ENCODE measurements around the gene SAMD1. TPM values are rescaled to one million over a fixed set of nuclear protein-coding genes. Genes with fewer than 3 reads are reported as not detected.

SAMD1 gene
- total and polyA plus RNA-seq, 2 experiments from 2014 or later: 32.2 to 69.0 TPM

DNA sequence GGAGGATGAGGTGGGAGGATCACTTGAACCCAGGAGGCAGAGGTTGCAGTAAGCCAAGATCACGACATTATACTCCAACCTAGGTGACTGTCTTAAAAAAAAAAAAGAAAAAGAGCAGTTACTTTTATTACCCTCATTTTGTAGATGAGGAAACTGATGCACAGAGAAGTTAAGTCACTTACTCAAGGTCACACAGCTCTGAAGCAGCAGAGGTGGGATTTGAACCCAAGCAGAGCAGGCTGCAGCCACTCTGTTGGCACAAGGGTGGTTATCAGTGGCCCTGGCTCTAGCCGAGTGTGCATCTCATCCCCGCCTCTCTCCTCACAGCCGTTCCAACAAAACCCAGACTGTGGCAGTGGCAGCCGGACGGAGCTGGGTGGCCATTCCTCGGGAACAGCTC, 51.4 kb downstream of the SAMD1 start:
- Mint-ChIP-seq H3K27ac (no peak overlapping the region), H3K4me3 (no peak overlapping the region), H3K4me1 (peaks cover 3% of the 10 kb centered on the region; the same call in 2 of the 3 replicates), H3K9me3 (no peaks in the 10 kb centered on the region), H3K27me3 (ENCODE audit: insufficient read depth, low read depth, poor library complexity) (peaks cover 3% of the 10 kb centered on the region), H3K36me3 (ENCODE audit: low read depth) (no peaks in the 10 kb centered on the region; the same call in 2 of the 3 replicates)
- ATAC-seq: no peak
- Histone ChIP-seq H2AFZ (no peak overlapping the region), H3K4me1 (ENCODE audit: insufficient read depth) (no peaks in the 10 kb centered on the region), H4K20me1 (replicated peaks; ENCODE audit: insufficient read depth) (no peaks in the 10 kb centered on the region), H3K27ac (ENCODE audit: low read depth) (no peak overlapping the region), H3K27me3 (ENCODE audit: insufficient read depth) (no peaks in the 10 kb centered on the region), H3K4me2 (no peak overlapping the region), H3K9me2 (ENCODE audit: insufficient read depth) (no peaks in the 10 kb centered on the region), H3K36me3 (ENCODE audit: insufficient read depth) (no peaks in the 10 kb centered on the region), H3K79me2 (replicated peaks; ENCODE audit: insufficient read depth) (no peaks in the 10 kb centered on the region), H3F3A (replicated peaks; ENCODE audit: low read depth) (0 out of 2 replicates have a peak, but pooled peaks cover under 1% of the 10 kb centered on the region), H3K4me3 (no peak overlapping the region)
- no peak for DNase-seq (ENCODE audit: low spot score)
- no peak for TF ChIP-seq POLR2AphosphoS5 (IDR thresholded peaks at IDR 0.05; ENCODE audit: low read depth)
- TF ChIP-seq, protein P1, sequence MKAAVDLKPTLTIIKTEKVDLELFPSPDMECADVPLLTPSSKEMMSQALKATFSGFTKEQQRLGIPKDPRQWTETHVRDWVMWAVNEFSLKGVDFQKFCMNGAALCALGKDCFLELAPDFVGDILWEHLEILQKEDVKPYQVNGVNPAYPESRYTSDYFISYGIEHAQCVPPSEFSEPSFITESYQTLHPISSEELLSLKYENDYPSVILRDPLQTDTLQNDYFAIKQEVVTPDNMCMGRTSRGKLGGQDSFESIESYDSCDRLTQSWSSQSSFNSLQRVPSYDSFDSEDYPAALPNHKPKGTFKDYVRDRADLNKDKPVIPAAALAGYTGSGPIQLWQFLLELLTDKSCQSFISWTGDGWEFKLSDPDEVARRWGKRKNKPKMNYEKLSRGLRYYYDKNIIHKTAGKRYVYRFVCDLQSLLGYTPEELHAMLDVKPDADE (IDR thresholded peaks at IDR 0.05): no peak
- no peak for TF ChIP-seq EZH2phosphoT487 (IDR thresholded peaks at IDR 0.05; ENCODE audit: unreplicated experiment)
- TF ChIP-seq NANOG (IDR thresholded peaks at IDR 0.05; ENCODE audit: borderline replicate concordance): no peak
- TF ChIP-seq ZNF114 (CRISPR knock-in tag; IDR thresholded peaks at IDR 0.05): no peak
- TF ChIP-seq ZNF331 (CRISPR knock-in tag; IDR thresholded peaks at IDR 0.05; ENCODE audit: low read depth): no peak
- TF ChIP-seq, protein P2, sequence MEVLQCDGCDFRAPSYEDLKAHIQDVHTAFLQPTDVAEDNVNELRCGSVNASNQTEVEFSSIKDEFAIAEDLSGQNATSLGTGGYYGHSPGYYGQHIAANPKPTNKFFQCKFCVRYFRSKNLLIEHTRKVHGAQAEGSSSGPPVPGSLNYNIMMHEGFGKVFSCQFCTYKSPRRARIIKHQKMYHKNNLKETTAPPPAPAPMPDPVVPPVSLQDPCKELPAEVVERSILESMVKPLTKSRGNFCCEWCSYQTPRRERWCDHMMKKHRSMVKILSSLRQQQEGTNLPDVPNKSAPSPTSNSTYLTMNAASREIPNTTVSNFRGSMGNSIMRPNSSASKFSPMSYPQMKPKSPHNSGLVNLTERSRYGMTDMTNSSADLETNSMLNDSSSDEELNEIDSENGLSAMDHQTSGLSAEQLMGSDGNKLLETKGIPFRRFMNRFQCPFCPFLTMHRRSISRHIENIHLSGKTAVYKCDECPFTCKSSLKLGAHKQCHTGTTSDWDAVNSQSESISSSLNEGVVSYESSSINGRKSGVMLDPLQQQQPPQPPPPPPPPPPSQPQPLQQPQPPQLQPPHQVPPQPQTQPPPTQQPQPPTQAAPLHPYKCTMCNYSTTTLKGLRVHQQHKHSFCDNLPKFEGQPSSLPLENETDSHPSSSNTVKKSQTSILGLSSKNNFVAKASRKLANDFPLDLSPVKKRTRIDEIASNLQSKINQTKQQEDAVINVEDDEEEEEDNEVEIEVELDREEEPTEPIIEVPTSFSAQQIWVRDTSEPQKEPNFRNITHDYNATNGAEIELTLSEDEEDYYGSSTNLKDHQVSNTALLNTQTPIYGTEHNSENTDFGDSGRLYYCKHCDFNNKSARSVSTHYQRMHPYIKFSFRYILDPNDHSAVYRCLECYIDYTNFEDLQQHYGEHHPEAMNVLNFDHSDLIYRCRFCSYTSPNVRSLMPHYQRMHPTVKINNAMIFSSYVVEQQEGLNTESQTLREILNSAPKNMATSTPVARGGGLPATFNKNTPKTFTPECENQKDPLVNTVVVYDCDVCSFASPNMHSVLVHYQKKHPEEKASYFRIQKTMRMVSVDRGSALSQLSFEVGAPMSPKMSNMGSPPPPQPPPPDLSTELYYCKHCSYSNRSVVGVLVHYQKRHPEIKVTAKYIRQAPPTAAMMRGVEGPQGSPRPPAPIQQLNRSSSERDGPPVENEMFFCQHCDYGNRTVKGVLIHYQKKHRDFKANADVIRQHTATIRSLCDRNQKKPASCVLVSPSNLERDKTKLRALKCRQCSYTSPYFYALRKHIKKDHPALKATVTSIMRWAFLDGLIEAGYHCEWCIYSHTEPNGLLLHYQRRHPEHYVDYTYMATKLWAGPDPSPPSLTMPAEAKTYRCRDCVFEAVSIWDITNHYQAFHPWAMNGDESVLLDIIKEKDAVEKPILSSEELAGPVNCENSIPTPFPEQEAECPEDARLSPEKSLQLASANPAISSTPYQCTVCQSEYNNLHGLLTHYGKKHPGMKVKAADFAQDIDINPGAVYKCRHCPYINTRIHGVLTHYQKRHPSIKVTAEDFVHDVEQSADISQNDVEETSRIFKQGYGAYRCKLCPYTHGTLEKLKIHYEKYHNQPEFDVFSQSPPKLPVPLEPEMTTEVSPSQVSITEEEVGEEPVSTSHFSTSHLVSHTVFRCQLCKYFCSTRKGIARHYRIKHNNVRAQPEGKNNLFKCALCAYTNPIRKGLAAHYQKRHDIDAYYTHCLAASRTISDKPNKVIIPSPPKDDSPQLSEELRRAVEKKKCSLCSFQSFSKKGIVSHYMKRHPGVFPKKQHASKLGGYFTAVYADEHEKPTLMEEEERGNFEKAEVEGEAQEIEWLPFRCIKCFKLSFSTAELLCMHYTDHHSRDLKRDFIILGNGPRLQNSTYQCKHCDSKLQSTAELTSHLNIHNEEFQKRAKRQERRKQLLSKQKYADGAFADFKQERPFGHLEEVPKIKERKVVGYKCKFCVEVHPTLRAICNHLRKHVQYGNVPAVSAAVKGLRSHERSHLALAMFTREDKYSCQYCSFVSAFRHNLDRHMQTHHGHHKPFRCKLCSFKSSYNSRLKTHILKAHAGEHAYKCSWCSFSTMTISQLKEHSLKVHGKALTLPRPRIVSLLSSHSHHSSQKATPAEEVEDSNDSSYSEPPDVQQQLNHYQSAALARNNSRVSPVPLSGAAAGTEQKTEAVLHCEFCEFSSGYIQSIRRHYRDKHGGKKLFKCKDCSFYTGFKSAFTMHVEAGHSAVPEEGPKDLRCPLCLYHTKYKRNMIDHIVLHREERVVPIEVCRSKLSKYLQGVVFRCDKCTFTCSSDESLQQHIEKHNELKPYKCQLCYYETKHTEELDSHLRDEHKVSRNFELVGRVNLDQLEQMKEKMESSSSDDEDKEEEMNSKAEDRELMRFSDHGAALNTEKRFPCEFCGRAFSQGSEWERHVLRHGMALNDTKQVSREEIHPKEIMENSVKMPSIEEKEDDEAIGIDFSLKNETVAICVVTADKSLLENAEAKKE (CRISPR knock-in tag; IDR thresholded peaks at IDR 0.05): no peak
- no peak for TF ChIP-seq EZH2 (IDR thresholded peaks at IDR 0.05; ENCODE audit: low read depth, unreplicated experiment)
- no peak for TF ChIP-seq STAT1 (IDR thresholded peaks at IDR 0.05; ENCODE audit: unreplicated experiment)
- TF ChIP-seq, protein P3, sequence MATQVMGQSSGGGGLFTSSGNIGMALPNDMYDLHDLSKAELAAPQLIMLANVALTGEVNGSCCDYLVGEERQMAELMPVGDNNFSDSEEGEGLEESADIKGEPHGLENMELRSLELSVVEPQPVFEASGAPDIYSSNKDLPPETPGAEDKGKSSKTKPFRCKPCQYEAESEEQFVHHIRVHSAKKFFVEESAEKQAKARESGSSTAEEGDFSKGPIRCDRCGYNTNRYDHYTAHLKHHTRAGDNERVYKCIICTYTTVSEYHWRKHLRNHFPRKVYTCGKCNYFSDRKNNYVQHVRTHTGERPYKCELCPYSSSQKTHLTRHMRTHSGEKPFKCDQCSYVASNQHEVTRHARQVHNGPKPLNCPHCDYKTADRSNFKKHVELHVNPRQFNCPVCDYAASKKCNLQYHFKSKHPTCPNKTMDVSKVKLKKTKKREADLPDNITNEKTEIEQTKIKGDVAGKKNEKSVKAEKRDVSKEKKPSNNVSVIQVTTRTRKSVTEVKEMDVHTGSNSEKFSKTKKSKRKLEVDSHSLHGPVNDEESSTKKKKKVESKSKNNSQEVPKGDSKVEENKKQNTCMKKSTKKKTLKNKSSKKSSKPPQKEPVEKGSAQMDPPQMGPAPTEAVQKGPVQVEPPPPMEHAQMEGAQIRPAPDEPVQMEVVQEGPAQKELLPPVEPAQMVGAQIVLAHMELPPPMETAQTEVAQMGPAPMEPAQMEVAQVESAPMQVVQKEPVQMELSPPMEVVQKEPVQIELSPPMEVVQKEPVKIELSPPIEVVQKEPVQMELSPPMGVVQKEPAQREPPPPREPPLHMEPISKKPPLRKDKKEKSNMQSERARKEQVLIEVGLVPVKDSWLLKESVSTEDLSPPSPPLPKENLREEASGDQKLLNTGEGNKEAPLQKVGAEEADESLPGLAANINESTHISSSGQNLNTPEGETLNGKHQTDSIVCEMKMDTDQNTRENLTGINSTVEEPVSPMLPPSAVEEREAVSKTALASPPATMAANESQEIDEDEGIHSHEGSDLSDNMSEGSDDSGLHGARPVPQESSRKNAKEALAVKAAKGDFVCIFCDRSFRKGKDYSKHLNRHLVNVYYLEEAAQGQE (IDR thresholded peaks at IDR 0.05; ENCODE audit: unreplicated experiment): no peak
- no peak for TF ChIP-seq CREB1 (CRISPR knock-in tag; IDR thresholded peaks at IDR 0.05; ENCODE audit: low read depth)
- TF ChIP-seq, protein P4, sequence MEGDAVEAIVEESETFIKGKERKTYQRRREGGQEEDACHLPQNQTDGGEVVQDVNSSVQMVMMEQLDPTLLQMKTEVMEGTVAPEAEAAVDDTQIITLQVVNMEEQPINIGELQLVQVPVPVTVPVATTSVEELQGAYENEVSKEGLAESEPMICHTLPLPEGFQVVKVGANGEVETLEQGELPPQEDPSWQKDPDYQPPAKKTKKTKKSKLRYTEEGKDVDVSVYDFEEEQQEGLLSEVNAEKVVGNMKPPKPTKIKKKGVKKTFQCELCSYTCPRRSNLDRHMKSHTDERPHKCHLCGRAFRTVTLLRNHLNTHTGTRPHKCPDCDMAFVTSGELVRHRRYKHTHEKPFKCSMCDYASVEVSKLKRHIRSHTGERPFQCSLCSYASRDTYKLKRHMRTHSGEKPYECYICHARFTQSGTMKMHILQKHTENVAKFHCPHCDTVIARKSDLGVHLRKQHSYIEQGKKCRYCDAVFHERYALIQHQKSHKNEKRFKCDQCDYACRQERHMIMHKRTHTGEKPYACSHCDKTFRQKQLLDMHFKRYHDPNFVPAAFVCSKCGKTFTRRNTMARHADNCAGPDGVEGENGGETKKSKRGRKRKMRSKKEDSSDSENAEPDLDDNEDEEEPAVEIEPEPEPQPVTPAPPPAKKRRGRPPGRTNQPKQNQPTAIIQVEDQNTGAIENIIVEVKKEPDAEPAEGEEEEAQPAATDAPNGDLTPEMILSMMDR (conservative IDR thresholded peaks at IDR 0.05; ENCODE audit: low read depth in 2 of 2): no peak
